ENCODE results near the gene TFF1.

DNA sequence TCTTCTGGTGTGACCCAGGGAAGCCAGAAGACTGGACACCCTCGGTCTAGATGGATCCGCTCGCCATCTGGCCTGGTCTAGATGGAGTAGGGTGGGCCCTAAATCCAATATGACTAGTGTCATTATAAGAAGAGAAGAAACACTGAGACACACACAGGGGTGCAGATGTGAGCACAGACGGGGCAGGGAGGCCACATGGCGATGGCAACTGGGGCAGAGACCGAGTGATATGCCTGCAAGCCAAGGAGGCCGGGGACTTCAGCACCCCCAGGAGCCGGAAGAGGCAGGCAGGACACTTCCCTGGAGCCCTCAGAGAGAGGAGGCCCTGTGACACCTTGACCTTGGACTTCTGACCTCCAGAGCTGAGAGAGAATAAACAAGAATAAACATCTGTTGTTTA lies 45.5 kb downstream of the TFF1 start:
- TF ChIP-seq POLR2AphosphoS5 (IDR thresholded peaks at IDR 0.05) (no peak), EP300 (IDR thresholded peaks at IDR 0.05; ENCODE audit: low read depth) (no peak)
- TF ChIP-seq, protein P1, sequence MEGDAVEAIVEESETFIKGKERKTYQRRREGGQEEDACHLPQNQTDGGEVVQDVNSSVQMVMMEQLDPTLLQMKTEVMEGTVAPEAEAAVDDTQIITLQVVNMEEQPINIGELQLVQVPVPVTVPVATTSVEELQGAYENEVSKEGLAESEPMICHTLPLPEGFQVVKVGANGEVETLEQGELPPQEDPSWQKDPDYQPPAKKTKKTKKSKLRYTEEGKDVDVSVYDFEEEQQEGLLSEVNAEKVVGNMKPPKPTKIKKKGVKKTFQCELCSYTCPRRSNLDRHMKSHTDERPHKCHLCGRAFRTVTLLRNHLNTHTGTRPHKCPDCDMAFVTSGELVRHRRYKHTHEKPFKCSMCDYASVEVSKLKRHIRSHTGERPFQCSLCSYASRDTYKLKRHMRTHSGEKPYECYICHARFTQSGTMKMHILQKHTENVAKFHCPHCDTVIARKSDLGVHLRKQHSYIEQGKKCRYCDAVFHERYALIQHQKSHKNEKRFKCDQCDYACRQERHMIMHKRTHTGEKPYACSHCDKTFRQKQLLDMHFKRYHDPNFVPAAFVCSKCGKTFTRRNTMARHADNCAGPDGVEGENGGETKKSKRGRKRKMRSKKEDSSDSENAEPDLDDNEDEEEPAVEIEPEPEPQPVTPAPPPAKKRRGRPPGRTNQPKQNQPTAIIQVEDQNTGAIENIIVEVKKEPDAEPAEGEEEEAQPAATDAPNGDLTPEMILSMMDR (IDR thresholded peaks at IDR 0.05): no peak

Measured in transverse colon (tissue), 4 donors.